WI38 (cell line): ENCODE data around the gene VRTN.

ENCODE experiments used
- H3K4me3 ChIP-seq: 2 replicates; pipeline ENCODE4 v1.5.1; 2011; ENCODE audit warnings: low read depth, mild to moderate bottlenecking, control low read depth, low read length
- TF ChIP-seq, protein P1 (sequence below): IDR thresholded peaks from 2 replicates; pipeline ENCODE4 v1.5.1; 2012; ENCODE audit warnings: low read depth, mild to moderate bottlenecking, control low read depth, low read length

Gene VRTN

DNA sequence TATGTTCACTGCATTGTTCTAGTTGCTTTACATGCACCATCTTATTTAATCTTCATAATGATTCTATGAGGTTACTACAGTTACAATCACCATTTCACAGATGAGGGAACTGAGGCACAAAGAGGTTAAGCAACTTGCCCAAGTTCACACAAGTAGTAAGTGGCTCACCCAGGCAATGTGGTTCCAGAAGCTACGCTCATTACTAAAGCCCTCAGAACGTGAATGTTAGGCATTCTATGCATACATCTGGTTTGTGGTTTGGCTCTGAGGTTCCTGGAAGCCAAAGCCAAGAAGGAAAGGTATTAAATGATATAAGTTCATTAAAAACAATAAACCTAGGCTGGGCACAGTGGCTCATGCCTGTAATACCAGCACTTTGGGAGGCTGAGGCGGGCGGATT lies 14.4 kb upstream of the VRTN start:
- TF ChIP-seq, protein P1, sequence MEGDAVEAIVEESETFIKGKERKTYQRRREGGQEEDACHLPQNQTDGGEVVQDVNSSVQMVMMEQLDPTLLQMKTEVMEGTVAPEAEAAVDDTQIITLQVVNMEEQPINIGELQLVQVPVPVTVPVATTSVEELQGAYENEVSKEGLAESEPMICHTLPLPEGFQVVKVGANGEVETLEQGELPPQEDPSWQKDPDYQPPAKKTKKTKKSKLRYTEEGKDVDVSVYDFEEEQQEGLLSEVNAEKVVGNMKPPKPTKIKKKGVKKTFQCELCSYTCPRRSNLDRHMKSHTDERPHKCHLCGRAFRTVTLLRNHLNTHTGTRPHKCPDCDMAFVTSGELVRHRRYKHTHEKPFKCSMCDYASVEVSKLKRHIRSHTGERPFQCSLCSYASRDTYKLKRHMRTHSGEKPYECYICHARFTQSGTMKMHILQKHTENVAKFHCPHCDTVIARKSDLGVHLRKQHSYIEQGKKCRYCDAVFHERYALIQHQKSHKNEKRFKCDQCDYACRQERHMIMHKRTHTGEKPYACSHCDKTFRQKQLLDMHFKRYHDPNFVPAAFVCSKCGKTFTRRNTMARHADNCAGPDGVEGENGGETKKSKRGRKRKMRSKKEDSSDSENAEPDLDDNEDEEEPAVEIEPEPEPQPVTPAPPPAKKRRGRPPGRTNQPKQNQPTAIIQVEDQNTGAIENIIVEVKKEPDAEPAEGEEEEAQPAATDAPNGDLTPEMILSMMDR, result no peak
- H3K4me3 ChIP-seq, result no peak overlapping the region

DNA sequence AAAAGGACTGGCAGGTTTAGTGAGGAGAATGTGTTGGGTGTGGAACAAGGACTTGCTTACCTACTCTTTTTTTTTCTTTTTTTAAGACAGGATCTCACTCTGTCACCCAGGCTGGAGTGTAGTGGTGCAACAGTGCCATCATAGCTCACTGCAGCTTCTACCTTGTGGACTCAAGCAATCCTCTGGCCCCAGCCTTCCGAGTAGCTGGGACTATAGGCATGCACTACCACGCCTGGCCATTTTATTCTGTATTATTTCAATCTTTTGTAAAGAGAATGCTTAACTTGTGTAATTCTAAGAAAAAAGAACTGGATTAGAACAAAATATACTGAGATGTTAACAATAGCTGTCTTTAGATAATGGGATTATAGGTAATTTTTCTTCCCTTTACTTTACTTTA lies 1.9 kb upstream of the VRTN start:
- TF ChIP-seq, protein P1, result no peak
- no peak overlapping the region for H3K4me3 ChIP-seq

DNA sequence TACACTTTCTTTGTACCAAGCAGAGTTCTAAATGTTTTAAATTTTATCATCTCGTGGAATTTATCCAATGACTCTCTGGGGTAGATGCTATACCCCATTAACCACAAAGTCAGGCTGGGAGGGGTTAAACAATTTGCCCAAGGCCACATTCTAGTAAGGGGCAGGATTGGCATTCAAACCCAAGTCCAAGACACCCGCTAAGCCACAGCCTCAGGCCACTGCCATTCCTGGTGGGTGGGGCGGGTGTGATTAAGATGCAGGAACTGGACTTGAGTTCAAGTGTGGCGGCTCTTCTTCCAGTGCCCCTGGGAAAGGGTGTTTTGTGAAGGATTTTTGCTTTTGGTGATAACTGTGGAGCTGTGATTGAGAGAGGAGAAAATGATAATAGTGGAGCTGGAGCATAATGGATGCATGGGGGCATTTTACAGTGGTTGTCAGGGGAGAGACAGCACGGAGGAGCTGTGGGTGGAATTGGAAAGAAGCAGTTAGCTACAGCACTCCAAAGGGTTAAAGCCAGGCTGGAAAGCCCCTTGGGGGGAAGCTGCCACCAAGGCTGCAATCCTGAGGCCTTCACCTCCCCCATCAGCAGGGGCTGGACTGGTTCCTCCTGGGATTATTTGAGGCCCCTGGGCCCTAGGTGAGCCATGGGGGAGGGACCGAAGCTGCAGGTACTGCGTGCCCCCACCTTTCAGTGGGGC lies 1.0 kb upstream of the VRTN start:
- no peak overlapping the region for H3K4me3 ChIP-seq
- TF ChIP-seq, protein P1, result no peak

DNA sequence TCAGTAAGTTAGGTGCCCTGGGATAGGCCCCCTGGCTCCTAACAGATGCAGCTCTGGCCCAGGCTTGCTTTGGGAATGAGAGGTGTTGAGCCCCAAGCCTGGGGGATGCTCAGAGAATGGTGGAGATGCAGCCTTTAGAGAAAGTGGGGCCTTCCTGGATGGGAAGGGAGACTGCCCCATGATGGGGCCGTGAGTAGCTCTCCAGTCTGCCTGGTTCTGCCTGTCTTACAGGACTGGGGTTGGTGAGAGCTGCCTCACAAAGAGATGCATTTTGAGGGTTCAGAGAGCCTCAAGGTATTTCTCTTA lies 523 bp upstream of the VRTN start:
- H3K4me3 ChIP-seq, result no peak overlapping the region
- TF ChIP-seq, protein P1, result no peak

DNA sequence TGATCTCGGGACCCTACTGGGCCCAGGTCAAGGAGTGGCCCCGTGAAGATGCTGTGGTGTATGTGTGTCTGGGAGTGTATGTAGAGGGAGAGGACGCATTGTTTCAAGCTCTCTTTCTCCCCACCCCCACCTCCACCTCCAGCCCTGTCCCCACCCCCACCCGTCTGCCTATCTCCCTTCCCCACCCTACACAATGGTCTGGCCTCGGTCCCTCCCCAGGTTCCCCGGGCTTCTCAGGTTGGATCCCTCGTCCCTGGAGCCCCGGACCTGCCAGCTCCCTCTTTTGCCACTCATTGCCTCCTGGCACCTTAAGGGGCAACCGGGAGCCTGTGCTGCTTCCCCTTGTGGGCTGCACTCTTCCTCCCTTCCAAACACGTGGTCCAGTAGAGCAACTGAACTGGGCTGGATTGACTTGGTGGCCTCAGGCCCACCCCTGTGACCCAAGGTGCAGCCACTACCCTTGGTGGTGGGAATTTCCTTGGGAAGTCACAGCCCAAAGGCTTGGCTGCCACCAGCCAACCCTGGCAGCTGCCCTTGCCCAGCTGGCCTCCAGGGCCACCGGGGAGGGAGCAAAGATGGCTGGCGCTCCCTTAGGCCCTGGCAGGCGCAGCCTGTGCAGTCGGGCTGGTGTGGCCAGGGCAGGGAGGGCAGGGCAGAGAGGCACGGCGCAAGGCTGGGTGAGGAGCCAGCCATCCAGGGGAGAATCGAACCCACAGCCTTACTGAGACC lies 628 bp downstream of the VRTN start:
- H3K4me3 ChIP-seq, result no peak overlapping the region
- TF ChIP-seq, protein P1, result no peak

DNA sequence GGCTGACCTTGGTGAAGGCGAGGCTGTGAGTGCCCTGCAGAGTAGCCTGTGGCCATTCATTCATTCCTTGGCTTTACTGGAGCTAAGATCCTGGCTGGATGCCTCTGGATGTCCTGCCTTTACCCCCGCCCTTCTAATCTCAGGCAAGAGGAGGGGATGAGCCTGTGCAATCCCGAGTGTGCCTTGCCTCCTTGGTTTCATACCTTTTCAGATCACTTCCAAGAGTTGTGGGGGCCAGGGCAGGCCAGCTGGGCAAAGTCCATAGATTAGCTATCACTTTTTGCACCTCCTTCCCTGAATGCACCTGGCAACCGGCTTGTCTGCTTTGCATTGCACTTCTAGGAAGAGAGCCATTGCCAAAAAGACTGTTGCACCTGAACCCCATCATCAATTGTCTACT lies 1.5 kb downstream of the VRTN start:
- TF ChIP-seq, protein P1, result no peak
- H3K4me3 ChIP-seq, result no peak overlapping the region

DNA sequence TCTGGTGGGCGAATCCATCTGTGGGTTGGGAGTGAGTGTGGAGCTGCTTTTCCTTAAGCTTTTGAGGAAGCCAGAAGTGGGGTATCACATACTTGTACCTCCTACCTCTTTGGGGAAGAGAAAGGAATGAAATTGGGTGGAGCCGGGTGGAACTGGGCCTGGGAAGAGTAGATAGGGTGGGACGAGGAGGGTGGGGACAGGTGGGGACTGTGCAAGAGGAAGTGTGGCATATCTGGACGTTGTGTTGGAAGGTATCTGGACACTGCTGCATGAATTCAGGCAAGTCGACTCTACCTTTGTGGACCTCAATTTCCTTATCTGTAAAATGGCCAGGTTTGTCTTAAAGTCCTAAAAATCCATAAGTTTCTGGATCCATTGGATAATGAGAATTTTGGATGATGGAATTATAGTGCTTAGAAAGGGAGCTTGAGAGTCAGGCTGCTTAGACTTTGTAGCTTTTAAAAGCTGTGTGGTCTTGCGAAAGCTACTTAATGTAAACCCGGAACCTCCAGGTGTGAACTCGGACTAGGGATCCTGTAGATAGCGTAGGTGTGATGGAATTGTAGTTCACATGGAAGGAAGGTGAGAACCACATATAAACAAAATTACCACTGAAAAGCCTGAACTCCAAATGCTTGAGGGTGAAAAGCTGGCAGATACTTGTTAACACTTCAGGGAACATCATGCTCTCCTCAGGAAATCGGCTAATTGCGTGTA lies 2.1 kb downstream of the VRTN start:
- TF ChIP-seq, protein P1, result no peak

More for the DNA sequence above, 2.1 kb downstream of the VRTN start:
- H3K4me3 ChIP-seq, result no peak overlapping the region
